K562 (cell line): ENCODE results near the gene CALHM1. TPM values are rescaled to one million over a fixed set of nuclear protein-coding genes. Genes with fewer than 3 reads are reported as not detected.
A peak's percentile ranks its signal among the peaks of the same experiment; 100 is the strongest.

Source experiments
- ATAC-seq: fragments of 200-7000 bp; cut with Tn5 transposase; 3 replicates; pipeline ENCODE4 v1.9.1; 2020; ENCODE audit warnings: moderate library complexity
- BruUV-seq: library from RNA; stranded (reverse); fragments of 400-500 nt; replicated peaks from 2 replicates; lab custom pipeline; 2021; lab: Mats Ljungman, UMichigan
- CTCF ChIA-PET: fragments of 300-600 bp; formaldehyde crosslinking; extraction: SDS; loops from one replicate; lab custom pipeline; 2021; ENCODE audit warnings: low intra/inter-chr PET ratio; lab: Yijun Ruan, JAX
- POLR2A ChIA-PET: fragments of 300-600, 350-650 bp; sonication (Branson Sonifier 250); formaldehyde crosslinking; extraction: SDS; loops from one replicate; lab custom pipeline; 2021; ENCODE audit warnings: antibody characterized with exemption, inconsistent platforms; lab: Yijun Ruan, JAX
- DNase-seq, 4 experiments: peaks; one replicate each; pipeline versions ENCODE4 v3.0.0 to v3.0.0-alpha.2; 2011 to 2018; ENCODE audit warnings: low spot score in 3 of 4, mixed read lengths in 3 of 4; ENCODE audit errors: extremely low read depth in 1 of 4
- FAIRE-seq: peaks from 2 replicates; lab custom pipeline; 2011; peaks lifted over from hg19 to GRCh38; lab: Jason Lieb, UNC
- H2AFZ ChIP-seq: 2 replicates; pipeline ENCODE4 v1.6.0; 2011; ENCODE audit warnings: low read depth, low read length, control low read depth, inconsistent platforms
- H3K27ac ChIP-seq: fragments of 200-600 bp; 3 replicates; pipeline ENCODE4 v1.8.0; 2011; ENCODE audit warnings: low read depth, mild to moderate bottlenecking, control low read depth, inconsistent platforms, low read length, moderate library complexity, mixed read lengths; ENCODE audit errors: extremely low read depth
- H3K27me3 ChIP-seq, 2 experiments: fragments of 300-600 bp in 1 of 2; 2 replicates in 1 of 2; 3 replicates in 1 of 2; pipeline versions ENCODE4 v1.6.0 to v1.8.0; 2011; ENCODE audit warnings: inconsistent platforms in 2 of 2, low read length in 2 of 2, mild to moderate bottlenecking in 1 of 2, mixed read lengths in 1 of 2, moderate library complexity in 1 of 2; ENCODE audit not compliant: control insufficient read depth in 2 of 2, insufficient read depth in 2 of 2
- H3K36me3 ChIP-seq: fragments of 300-600 bp; 3 replicates; pipeline ENCODE4 v1.8.0; 2011; ENCODE audit warnings: mild to moderate bottlenecking, low read length, inconsistent platforms; ENCODE audit not compliant: control insufficient read depth, insufficient read depth
- H3K4me1 ChIP-seq, 2 experiments: fragments of 200-600 bp in 1 of 2; replicated peaks in 1 of 2; 2 replicates in 1 of 2; 3 replicates in 1 of 2; pipeline versions ENCODE4 v1.5.1 to v1.8.0; 2011; ENCODE audit warnings: inconsistent platforms in 2 of 2, low read length in 2 of 2, mild to moderate bottlenecking in 1 of 2, mixed read lengths in 1 of 2, moderate library complexity in 1 of 2; ENCODE audit not compliant: control insufficient read depth in 2 of 2, insufficient read depth in 2 of 2
- H3K4me2 ChIP-seq: 2 replicates; pipeline ENCODE4 v1.6.1; 2011; ENCODE audit warnings: low read length, control low read depth, inconsistent platforms, mixed read lengths; ENCODE audit not compliant: insufficient read depth
- H3K4me3 ChIP-seq: fragments of 200-600 bp; sonication (generic), shearing (Covaris generic); 2 replicates; pipeline ENCODE4 v1.5.1; 2016; ENCODE audit warnings: control low read depth, inconsistent platforms
- H3K79me2 ChIP-seq: fragments of 200-600 bp; 3 replicates; pipeline ENCODE4 v1.8.0; 2011; ENCODE audit warnings: low read length, inconsistent platforms; ENCODE audit not compliant: control insufficient read depth, insufficient read depth
- H3K9ac ChIP-seq, 2 experiments: 2 replicates each; pipeline versions ENCODE4 v1.6.0 to v1.6.1; 2011; ENCODE audit warnings: low read depth in 2 of 2, low read length in 2 of 2, control low read depth in 1 of 2, inconsistent platforms in 1 of 2, mild to moderate bottlenecking in 1 of 2, mixed read lengths in 1 of 2; ENCODE audit not compliant: insufficient read depth in 1 of 2
- H3K9me1 ChIP-seq: one replicate; pipeline ENCODE4 v1.6.0; 2011; ENCODE audit warnings: inconsistent platforms, mild to moderate bottlenecking, low read length, moderate library complexity; ENCODE audit not compliant: control insufficient read depth, insufficient read depth
- H3K9me3 ChIP-seq: replicated peaks from 2 replicates; pipeline ENCODE4 v1.5.1; 2011; ENCODE audit warnings: low read depth, low read length, inconsistent platforms; ENCODE audit not compliant: control insufficient read depth, insufficient read depth
- H4K20me1 ChIP-seq: replicated peaks from 2 replicates; pipeline ENCODE4 v1.6.1; 2011; ENCODE audit warnings: low read length, inconsistent platforms, mixed read lengths; ENCODE audit not compliant: control insufficient read depth, insufficient read depth
- HOXB6 ChIP-seq: fragments of 250-450 bp; sonication (Bioruptor Pico); IDR thresholded peaks from 2 replicates; pipeline ENCODE4 v1.5.1; 2022; ENCODE audit warnings: mild to moderate bottlenecking, borderline replicate concordance
- POLR2G ChIP-seq: fragments of 200-400 bp; formaldehyde crosslinking; IDR thresholded peaks from 2 replicates; pipeline ENCODE4 v1.6.1; 2017; ENCODE audit warnings: low read depth, mild to moderate bottlenecking, antibody characterized with exemption, low read length, moderate library complexity
- WGBS: fragments of 100-300 bp; shearing (Covaris generic); methylation state at CpG from one replicate; pipeline ENCODE4 v1.1.6; 2016; ENCODE audit warnings: low coverage, mixed read lengths; ENCODE audit not compliant: insufficient coverage; ENCODE audit errors: missing lambda C conversion rate; 5-methylcytosine and 5-hydroxymethylcytosine counted together
- in situ Hi-C: fragments of 300-500 bp; cut with MboI; formaldehyde crosslinking; loops from 4 replicates; pipeline ENCODE4 v1.15.0; 2018; ENCODE audit warnings: inconsistent platforms, mixed read lengths
- intact Hi-C: fragments of 100-400 bp; cut with micrococcal nuclease; formaldehyde crosslinking; loops from 2 replicates; pipeline ENCODE4 v1.14.2; 2022
- polyA plus RNA-seq, 8 experiments: library from polyadenylated mRNA; depleted of rRNA in 4 of 8; stranded (reverse) in 5 of 8; unstranded in 3 of 8; fragments of >200 nt; fragmentation: Nextera tagmentation in 2 of 8; fragmentation: Illumina TruSeq in 1 of 8; extraction: Ambion mirVana in 2 of 8; extraction: Trizol in 1 of 8; gene quantifications; 2 replicates each; pipeline versions ENCODE4 v1.2.1 to v1.2.3, GENCODE V29; 2011 to 2014; ENCODE audit warnings: inconsistent platforms in 1 of 8, missing spikeins in 1 of 8
- total RNA-seq, 7 experiments: library from RNA; depleted of rRNA in 6 of 7; stranded (reverse); fragments of >200 nt in 6 of 7; fragmentation: Illumina TruSeq in 2 of 7; extraction: Trizol in 2 of 7; gene quantifications; 2 replicates each; pipeline versions ENCODE4 v1.2.1 to v1.2.3, GENCODE V29; 2011 to 2021; ENCODE audit warnings: low replicate concordance in 1 of 7
- TF ChIP-seq, protein P1 (sequence below): fragments of 250-450 bp; sonication (Bioruptor Pico); IDR thresholded peaks from 2 replicates; pipeline ENCODE4 v1.4.0; 2020; ENCODE audit warnings: mild to moderate bottlenecking, moderate library complexity, borderline replicate concordance

Gene CALHM1
- total and polyA plus RNA-seq, 9 of the 15 experiments (the other 6 are each of a cell fraction or from before 2014, with no cell fraction given), result 0.03 TPM; not detected in 8

- TF ChIP-seq, protein P1, sequence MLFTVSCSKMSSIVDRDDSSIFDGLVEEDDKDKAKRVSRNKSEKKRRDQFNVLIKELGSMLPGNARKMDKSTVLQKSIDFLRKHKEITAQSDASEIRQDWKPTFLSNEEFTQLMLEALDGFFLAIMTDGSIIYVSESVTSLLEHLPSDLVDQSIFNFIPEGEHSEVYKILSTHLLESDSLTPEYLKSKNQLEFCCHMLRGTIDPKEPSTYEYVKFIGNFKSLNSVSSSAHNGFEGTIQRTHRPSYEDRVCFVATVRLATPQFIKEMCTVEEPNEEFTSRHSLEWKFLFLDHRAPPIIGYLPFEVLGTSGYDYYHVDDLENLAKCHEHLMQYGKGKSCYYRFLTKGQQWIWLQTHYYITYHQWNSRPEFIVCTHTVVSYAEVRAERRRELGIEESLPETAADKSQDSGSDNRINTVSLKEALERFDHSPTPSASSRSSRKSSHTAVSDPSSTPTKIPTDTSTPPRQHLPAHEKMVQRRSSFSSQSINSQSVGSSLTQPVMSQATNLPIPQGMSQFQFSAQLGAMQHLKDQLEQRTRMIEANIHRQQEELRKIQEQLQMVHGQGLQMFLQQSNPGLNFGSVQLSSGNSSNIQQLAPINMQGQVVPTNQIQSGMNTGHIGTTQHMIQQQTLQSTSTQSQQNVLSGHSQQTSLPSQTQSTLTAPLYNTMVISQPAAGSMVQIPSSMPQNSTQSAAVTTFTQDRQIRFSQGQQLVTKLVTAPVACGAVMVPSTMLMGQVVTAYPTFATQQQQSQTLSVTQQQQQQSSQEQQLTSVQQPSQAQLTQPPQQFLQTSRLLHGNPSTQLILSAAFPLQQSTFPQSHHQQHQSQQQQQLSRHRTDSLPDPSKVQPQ (CRISPR knock-in tag), result no peak
- TF ChIP-seq, all 486 proteins: peak for 0
Observed at GRCh38 chr10:103444478-103444877, 14.2 kb downstream of the CALHM1 start (continued).

GRCh38 chr10:103443475-103444185, 15.1 kb downstream of the CALHM1 start:
- POLR2A ChIA-PET, result interaction anchor here (1.6 kb wide), 1 partner anchor 11 kb away, joined by 6 read pairs; no protein-coding TSS in a partner anchor
- CTCF ChIA-PET, result no interaction called here
- H3K36me3 ChIP-seq, result peaks cover 88% of the 10 kb centered on the region; the same call in 2 of the 3 replicates
- DNase-seq (no peak), FAIRE-seq (no peak), ATAC-seq (no peak)
- TF ChIP-seq POLR2G (peak; percentile 46; the same call in 1 of the 2 replicates), HOXB6 (CRISPR knock-in tag) (no peak)
- no peak overlapping the region for H3K4me2 ChIP-seq
- no peaks in the 10 kb centered on the region for H3K9me3 ChIP-seq
- H4K20me1 ChIP-seq, result 0 out of 2 replicates have a peak, but pooled peaks cover 3% of the 10 kb centered on the region
- H3K4me1 ChIP-seq, result no peaks in the 10 kb centered on the region; a peak in 2 of 5 replicates
- H2AFZ ChIP-seq, result no peak overlapping the region
- H3K9ac ChIP-seq, result no peak overlapping the region; a peak in 1 of 4 replicates
- no peaks in the 10 kb centered on the region for H3K27me3 ChIP-seq
- 93% methylated on average over 19 of the region's 23 CpGs for WGBS
- BruUV-seq, result no TSS peak
- in situ Hi-C loops (no loop called here), intact Hi-C loops (no loop called here)
- H3K27ac ChIP-seq, result no peak overlapping the region
- H3K4me3 ChIP-seq, result no peak overlapping the region
- no peaks in the 10 kb centered on the region for H3K79me2 ChIP-seq
- no peaks in the 10 kb centered on the region for H3K9me1 ChIP-seq
